ENCODE data around the gene MAGOH.

MAGOH gene

DNA sequence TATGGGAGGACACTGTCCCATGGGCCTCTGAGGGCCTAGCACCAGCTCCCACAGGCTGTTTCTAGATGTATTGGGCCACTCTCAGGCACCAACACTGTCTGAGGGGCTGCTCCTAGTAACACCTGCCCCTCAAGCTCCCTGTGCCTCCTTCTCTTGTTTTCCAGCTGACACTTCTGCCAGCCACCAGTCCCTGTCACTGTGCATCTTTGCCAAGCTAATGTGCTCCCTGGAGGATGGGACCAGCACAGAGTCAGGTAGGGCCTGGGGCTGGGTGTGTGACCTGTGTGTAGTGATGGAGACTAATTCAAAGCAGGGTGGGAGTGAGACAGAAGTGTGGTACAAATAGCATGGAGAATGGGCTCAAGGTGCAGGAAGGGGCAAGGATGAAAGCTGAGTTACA, 29.4 kb upstream of the MAGOH start:
- no peak for TF ChIP-seq CTCF (IDR thresholded peaks at IDR 0.05; ENCODE audit: low read depth, low read length)
- H3K4me3 ChIP-seq (ENCODE audit: low read depth, low read length) = no peak overlapping the region

GRCh38 chr1:53266038-53266437, 27.7 kb upstream of the MAGOH start:
- TF ChIP-seq CTCF (IDR thresholded peaks at IDR 0.05; ENCODE audit: low read depth, low read length) = no peak
- no peak overlapping the region for H3K4me3 ChIP-seq (ENCODE audit: low read depth, low read length)

DNA sequence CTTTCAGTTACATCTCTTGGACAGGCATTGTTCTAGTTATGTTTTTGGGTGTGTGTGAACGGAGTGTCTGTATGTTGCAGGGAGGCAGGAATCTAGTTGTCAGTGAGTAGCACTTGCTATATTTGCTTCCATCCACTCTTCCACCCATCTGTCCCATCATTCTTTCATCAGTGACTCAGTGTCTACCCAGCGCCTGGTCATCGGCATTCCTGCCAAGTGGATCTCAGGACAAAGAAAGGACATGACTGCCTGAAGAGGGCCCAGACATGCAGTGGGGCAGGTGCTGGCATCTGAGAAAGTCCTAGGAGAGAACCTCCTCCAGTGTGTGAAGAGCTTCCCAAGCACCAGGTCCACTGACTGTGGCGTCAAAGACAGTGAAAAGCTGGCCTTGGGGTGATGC, 27.3 kb upstream of the MAGOH start:
- H3K4me3 ChIP-seq (ENCODE audit: low read depth, low read length) = no peak overlapping the region
- TF ChIP-seq CTCF (IDR thresholded peaks at IDR 0.05; ENCODE audit: low read depth, low read length) = no peak

GRCh38 chr1:53264048-53264447, 25.7 kb upstream of the MAGOH start:
- TF ChIP-seq CTCF (IDR thresholded peaks at IDR 0.05; ENCODE audit: low read depth, low read length) = no peak
- H3K4me3 ChIP-seq (ENCODE audit: low read depth, low read length) = no peak overlapping the region

- no peak overlapping the region for H3K4me3 ChIP-seq (ENCODE audit: low read depth, low read length)
- no peak for TF ChIP-seq CTCF (IDR thresholded peaks at IDR 0.05; ENCODE audit: low read depth, low read length)
Measured at GRCh38 chr1:53262000-53262399, 23.7 kb upstream of the MAGOH start.

DNA sequence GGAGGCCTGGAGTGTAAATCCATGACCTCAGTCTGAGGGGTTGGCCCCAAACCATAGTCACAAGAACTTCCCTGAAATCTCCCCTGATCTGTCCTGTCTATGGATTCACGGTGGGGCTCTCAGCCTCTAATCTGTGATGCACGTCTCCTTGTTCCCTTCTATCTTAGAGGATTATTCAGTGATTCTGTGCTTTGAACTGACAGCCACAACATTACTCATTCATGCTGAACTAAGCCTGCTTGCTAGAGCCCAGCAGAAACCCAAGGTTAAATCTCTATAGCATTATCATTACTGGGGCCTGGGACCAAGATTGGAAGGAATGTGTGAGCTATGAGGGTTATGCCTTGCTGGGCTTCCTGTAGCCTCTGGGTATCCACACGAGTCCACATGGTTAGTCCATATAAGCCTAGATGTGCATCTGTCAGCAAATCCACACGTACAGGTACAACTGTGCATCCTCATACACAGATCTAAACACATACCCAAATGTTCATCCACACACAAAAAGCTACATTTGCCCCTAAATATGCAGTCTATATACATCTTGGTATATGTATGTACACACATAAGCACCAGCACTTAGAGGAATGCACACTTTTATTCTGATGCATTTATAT, 22.4 kb upstream of the MAGOH start:
- no peak overlapping the region for H3K4me3 ChIP-seq (ENCODE audit: low read depth, low read length)
- TF ChIP-seq CTCF (IDR thresholded peaks at IDR 0.05; ENCODE audit: low read depth, low read length) = no peak

- no peak overlapping the region for H3K4me3 ChIP-seq (ENCODE audit: low read depth, low read length)
- no peak for TF ChIP-seq CTCF (IDR thresholded peaks at IDR 0.05; ENCODE audit: low read depth, low read length)
Measured at GRCh38 chr1:53259932-53260331, 21.6 kb upstream of the MAGOH start.

Measured in WI38 (cell line).